Activated CD4-positive, alpha-beta T cell treated with anti-CD3 and anti-CD28 coated beads for 1 hour (primary cell): Measurements from ENCODE around the gene INSM1.

Source experiments
- DNase-seq: peaks from one replicate; pipeline ENCODE4 v3.0.0-alpha.2; 2020

Gene INSM1

GRCh38 chr20:20395903-20396568 lies 28.1 kb downstream of the INSM1 start:
- no peak for DNase-seq

DNA sequence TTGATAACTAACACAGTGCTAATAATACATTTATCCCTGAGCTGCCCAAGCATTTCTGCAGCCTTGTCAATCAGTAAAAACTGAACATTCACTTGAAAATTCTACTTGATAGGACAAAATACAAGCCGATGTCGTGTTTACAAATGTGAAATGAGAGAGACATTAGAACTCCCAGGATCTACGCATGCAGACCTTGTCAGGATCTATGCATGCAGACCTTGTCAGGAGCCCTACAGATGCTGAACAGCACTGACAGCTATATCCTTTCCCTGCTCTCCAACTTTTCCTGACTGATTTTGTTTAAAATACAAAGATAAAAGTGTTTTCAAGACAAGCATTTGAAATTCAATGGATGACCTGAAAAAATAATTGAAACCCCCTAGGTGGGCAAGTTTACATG lies 28.9 kb downstream of the INSM1 start:
- DNase-seq = no peak

- DNase-seq = no peak
Observed at GRCh38 chr20:20398123-20398522, 30.2 kb downstream of the INSM1 start.

DNA sequence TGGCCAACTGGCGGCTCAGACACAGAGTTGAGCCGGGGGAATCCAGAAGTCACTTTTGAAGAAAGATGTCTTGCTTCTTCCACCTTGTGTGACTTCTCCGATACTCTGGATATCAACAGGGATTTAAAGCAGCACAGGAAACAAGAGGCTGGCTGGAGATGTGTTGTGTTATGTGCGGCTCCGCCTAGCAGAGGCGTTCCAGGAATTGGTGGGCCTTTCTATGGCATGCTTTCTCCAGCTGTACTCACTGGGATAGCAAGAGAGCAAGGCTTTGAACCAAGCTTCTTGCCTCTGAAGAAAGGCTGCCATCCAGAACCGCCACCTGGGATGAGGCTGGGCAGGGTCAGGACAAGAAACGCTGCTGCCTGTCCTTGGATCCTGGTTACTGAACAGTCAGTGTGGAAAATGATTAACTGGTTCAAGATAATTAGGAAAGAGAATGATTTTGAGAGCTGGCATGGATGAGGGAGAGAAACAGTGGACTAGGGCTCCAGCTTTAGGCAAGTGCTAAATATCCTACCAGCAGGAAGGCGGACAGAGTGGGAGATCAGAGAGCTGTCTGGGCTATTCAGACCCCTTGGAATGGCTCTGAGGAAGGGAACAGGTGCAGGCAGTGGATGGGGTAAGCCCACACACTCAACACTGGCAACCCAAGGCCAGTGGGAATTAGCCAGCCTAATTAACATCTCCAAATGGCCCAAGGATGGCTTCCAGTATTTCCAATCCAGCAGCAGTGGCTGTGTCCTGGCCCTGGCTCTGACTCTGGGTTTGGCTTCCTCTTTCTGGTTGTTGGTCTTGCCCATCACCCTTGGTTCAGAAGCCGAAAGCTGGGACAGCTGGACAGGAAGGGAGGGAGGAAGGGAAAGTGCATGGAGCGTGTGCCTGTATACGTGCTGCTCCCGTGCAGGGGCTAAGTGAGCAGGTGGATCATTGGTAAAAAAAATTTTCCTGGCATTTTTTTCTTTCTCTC lies 31.9 kb downstream of the INSM1 start:
- no peak for DNase-seq

- no peak for DNase-seq
Observed at GRCh38 chr20:20401991-20402390, 34.1 kb downstream of the INSM1 start.

GRCh38 chr20:20404633-20405032 lies 36.7 kb downstream of the INSM1 start:
- DNase-seq = no peak

- DNase-seq = no peak
Observed at GRCh38 chr20:20405623-20406022, 37.7 kb downstream of the INSM1 start.

- DNase-seq = no peak
Observed at GRCh38 chr20:20406306-20406705, 38.4 kb downstream of the INSM1 start.

- no peak for DNase-seq
Observed at GRCh38 chr20:20407891-20408805, 40.2 kb downstream of the INSM1 start.

GRCh38 chr20:20409331-20409730 lies 41.4 kb downstream of the INSM1 start:
- DNase-seq = no peak

- DNase-seq = no peak
Observed at GRCh38 chr20:20410678-20411077, 42.8 kb downstream of the INSM1 start.

DNA sequence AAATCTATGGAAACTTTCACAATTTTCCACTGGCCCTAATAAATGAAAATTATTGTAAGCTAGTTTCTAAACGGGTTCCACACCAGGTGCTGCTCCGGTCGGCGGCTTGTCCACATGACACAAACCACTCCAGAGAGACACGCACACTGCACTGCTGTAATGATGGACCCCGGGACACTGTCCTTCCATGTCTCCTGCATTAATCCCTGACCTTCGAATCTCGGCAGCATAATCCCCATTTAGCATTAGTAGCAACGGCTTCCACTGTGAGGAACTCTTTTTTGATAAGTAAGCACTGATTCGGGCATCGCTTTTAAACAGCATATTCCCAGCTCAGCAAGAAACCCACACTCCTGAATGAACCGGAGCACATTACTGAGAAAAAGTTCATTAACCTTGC lies 43.5 kb downstream of the INSM1 start:
- no peak for DNase-seq

- DNase-seq = no peak
Observed at GRCh38 chr20:20411836-20412235, 43.9 kb downstream of the INSM1 start.

GRCh38 chr20:20412750-20413149 lies 44.8 kb downstream of the INSM1 start:
- no peak for DNase-seq

DNA sequence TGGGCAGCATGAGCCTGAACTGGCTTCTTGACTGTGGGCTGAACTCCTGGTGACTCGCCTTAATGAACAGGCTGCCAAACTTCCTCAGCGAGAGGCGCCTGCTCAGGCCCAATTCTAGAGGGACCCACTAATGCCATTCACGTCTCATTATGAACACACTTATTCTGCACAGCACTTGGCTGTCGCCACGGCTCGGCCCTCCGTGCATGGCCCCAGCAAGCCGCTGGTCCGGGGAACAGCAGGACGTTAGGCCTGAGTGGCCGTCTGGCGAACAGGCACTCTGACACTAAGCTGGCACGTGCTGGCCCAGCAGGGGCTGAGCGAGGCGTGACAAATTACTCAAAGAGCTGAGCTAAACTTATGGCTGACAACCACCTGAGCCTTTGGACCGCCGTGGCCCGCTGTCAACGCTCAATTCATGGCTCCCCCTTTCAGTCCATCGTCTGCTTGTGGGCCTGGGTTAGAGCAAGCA lies 45.9 kb downstream of the INSM1 start:
- DNase-seq = no peak

GRCh38 chr20:20414640-20415220 lies 46.8 kb downstream of the INSM1 start:
- DNase-seq = no peak

- no peak for DNase-seq
Observed at GRCh38 chr20:20415321-20415720, 47.4 kb downstream of the INSM1 start.

- no peak for DNase-seq
Observed at GRCh38 chr20:20417876-20418676, 50.2 kb downstream of the INSM1 start.
